GM23248 (cell line): ENCODE measurements around the gene GLRX. TPM values are rescaled to one million over a fixed set of nuclear protein-coding genes. Genes with fewer than 3 reads are reported as not detected.

Source experiments
- DNase-seq: peaks from one replicate; pipeline ENCODE4 v3.0.0-alpha.2; 2015
- H2AFZ ChIP-seq: fragments of 200-600 bp; sonication (generic); 2 replicates; pipeline ENCODE4 v1.6.1; 2016; ENCODE audit warnings: antibody characterized with exemption
- H3F3A ChIP-seq: fragments of 200-600 bp; sonication (generic); 2 replicates; pipeline ENCODE4 v1.6.1; 2016; ENCODE audit warnings: mild to moderate bottlenecking, antibody characterized with exemption, mixed run types; ENCODE audit not compliant: insufficient read depth
- H3K27ac ChIP-seq: fragments of 200-600 bp; sonication (generic); 2 replicates; pipeline ENCODE4 v1.5.1; 2016; ENCODE audit warnings: mild to moderate bottlenecking
- H3K27me3 ChIP-seq: fragments of 200-600 bp; sonication (generic); replicated peaks from 2 replicates; pipeline ENCODE4 v1.6.1; 2016; ENCODE audit warnings: mild to moderate bottlenecking; ENCODE audit not compliant: insufficient read depth
- H3K36me3 ChIP-seq: fragments of 200-600 bp; sonication (generic); 2 replicates; pipeline ENCODE4 v1.6.1; 2016; ENCODE audit warnings: low read depth, mild to moderate bottlenecking
- H3K4me1 ChIP-seq: fragments of 200-600 bp; sonication (generic); 2 replicates; pipeline ENCODE4 v1.6.1; 2016; ENCODE audit warnings: mild to moderate bottlenecking; ENCODE audit not compliant: insufficient read depth
- H3K4me2 ChIP-seq: fragments of 200-600 bp; sonication (generic); one replicate; pipeline ENCODE4 v1.6.1; 2016; ENCODE audit warnings: mild to moderate bottlenecking; ENCODE audit not compliant: unreplicated experiment
- H3K4me3 ChIP-seq: fragments of 200-600 bp; sonication (generic); 2 replicates; pipeline ENCODE4 v1.5.1; 2016; ENCODE audit warnings: mild to moderate bottlenecking
- H3K79me2 ChIP-seq: fragments of 200-600 bp; sonication (generic); 2 replicates; pipeline ENCODE4 v1.6.1; 2016; ENCODE audit warnings: mild to moderate bottlenecking; ENCODE audit not compliant: insufficient read depth
- H3K9ac ChIP-seq: fragments of 200-600 bp; sonication (generic); 2 replicates; pipeline ENCODE4 v1.6.1; 2016; ENCODE audit warnings: mild to moderate bottlenecking
- H3K9me2 ChIP-seq: fragments of 200-600 bp; sonication (generic); 2 replicates; pipeline ENCODE4 v1.6.1; 2016; ENCODE audit warnings: mixed run types, mild to moderate bottlenecking, moderate library complexity; ENCODE audit not compliant: insufficient read depth
- H3K9me3 ChIP-seq: fragments of 200-600 bp; sonication (generic); one replicate; pipeline ENCODE4 v1.6.1; 2017; ENCODE audit warnings: low read depth
- H4K20me1 ChIP-seq: fragments of 200-600 bp; sonication (generic); 2 replicates; pipeline ENCODE4 v1.6.0; 2016; ENCODE audit not compliant: insufficient read depth
- EZH2 ChIP-seq: fragments of 200-600 bp; sonication (generic); IDR thresholded peaks from 2 replicates; pipeline ENCODE4 v1.6.1; 2018; ENCODE audit warnings: antibody characterized with exemption, mild to moderate bottlenecking; ENCODE audit not compliant: insufficient read depth, poor library complexity, severe bottlenecking
- EZH2phosphoT487 ChIP-seq: fragments of 200-600 bp; sonication (generic); IDR thresholded peaks from 2 replicates; pipeline ENCODE4 v1.6.1; 2018; ENCODE audit warnings: antibody characterized with exemption, moderate library complexity, mild to moderate bottlenecking, low read depth; ENCODE audit not compliant: insufficient read depth
- WGBS, 2 experiments: methylation state at CpG; one replicate each; pipeline ENCODE4 v1.1.6; 2015 to 2017; ENCODE audit warnings: low lambda C conversion rate in 2 of 2, low coverage in 1 of 2; ENCODE audit errors: missing lambda C conversion rate in 2 of 2; 5-methylcytosine and 5-hydroxymethylcytosine counted together
- in situ Hi-C: fragments of 300-500 bp; cut with MboI; formaldehyde crosslinking; loops from 2 replicates; pipeline ENCODE4 v1.15.0; 2020
- polyA plus RNA-seq: library from polyadenylated mRNA; unstranded; fragments of >200 nt; fragmentation: Nextera tagmentation; extraction: Ambion mirVana; gene quantifications from 2 replicates; pipeline ENCODE4 v1.2.1, GENCODE V29; 2016
- total RNA-seq: library from RNA; depleted of rRNA; stranded (reverse); fragments of >200 nt; shearing (Covaris generic); gene quantifications from 2 replicates; pipeline ENCODE4 v1.2.3, GENCODE V29; 2014

Gene GLRX
- total and polyA plus RNA-seq, 2 experiments from 2014 or later: 144 to 316 TPM

DNA sequence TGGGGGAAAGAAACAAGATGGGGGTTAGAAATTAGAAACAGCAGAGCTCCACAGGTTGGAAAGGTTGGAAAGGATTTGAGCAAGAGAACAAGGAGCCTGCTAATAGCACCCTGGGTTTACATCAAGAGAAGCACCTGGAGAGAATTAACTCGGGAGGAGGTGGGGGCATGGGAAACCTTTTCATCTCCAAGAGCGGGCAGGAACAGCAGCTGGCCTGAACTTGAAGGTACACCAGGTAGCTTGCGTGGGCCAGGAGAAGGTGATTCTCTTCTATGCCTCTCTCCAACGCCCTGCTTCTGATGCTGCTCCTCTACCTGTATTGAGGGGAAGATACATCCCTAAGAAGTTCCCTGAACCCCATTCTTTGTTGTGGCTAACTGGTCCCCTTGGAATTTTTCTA is 37.1 kb upstream of the GLRX start:
- WGBS, 2 experiments: 77 to 83% methylated on average over 4 of the region's 4 CpGs
- Histone ChIP-seq H3K27ac (peak overlapping the region; percentile 98), H3K27me3 (no peaks in the 10 kb centered on the region), H3K4me2 (peak overlapping the region; percentile 88), H3K36me3 (no peaks in the 10 kb centered on the region), H3K79me2 (no peaks in the 10 kb centered on the region), H3K4me3 (peak overlapping the region; percentile 70), H3K9me3 (no peaks in the 10 kb centered on the region), H3K9me2 (no peaks in the 10 kb centered on the region), H4K20me1 (no peaks in the 10 kb centered on the region), H2AFZ (no peak overlapping the region), H3F3A (peaks cover 62% of the 10 kb centered on the region), H3K4me1 (peaks cover 68% of the 10 kb centered on the region), H3K9ac (peak overlapping the region; percentile 87)
- TF ChIP-seq EZH2phosphoT487 (no peak), EZH2 (no peak)
- in situ Hi-C loops: no loop called here
- DNase-seq: no peak

- no peaks in the 10 kb centered on the region for H3K9me3 ChIP-seq
- no peaks in the 10 kb centered on the region for H3K79me2 ChIP-seq
- peak overlapping the region; percentile 88 for H3K4me2 ChIP-seq
- peak overlapping the region; percentile 70 for H3K4me3 ChIP-seq
- peak overlapping the region; percentile 87 for H3K9ac ChIP-seq
- peak; percentile 99 for DNase-seq
- no peaks in the 10 kb centered on the region for H3K27me3 ChIP-seq
- WGBS, 2 experiments: 0 to 1% methylated on average over 28 of the region's 28 CpGs
- peak overlapping the region; percentile 98 for H3K27ac ChIP-seq
- peaks cover 58% of the 10 kb centered on the region for H3F3A ChIP-seq
- H2AFZ ChIP-seq: peak overlapping the region; percentile 32; the same call in 1 of the 2 replicates
- in situ Hi-C loops: no loop called here
- no peaks in the 10 kb centered on the region for H3K9me2 ChIP-seq
- H4K20me1 ChIP-seq: no peaks in the 10 kb centered on the region
- H3K36me3 ChIP-seq: no peaks in the 10 kb centered on the region
- TF ChIP-seq EZH2 (no peak), EZH2phosphoT487 (no peak)
- peaks cover 61% of the 10 kb centered on the region for H3K4me1 ChIP-seq
Observed at GRCh38 chr5:95858661-95859595, 36.4 kb upstream of the GLRX start.

DNA sequence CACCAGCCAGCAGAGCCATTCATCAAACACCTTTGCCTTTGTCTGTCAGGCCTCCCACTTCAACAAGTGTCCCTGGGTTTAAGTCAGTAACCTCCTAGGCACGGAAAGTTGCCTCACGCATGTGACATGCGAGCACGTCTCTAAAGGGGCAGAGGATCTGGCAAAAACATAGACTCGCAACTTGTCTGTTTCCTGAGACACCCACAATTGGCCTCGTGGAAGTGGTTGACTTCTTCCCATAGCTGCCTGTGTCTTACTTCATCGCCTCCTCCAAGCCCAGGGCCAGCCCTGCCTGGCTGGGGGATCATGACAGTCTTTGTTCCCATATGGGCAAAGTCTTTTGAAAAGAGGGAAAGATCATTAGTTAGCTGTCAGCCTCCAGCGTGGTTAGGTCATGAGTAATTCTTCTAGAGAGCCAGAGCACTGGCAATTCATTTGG is 35.5 kb upstream of the GLRX start:
- Histone ChIP-seq H2AFZ (peak overlapping the region; percentile 16), H3K4me3 (peak overlapping the region; percentile 70)

DNA sequence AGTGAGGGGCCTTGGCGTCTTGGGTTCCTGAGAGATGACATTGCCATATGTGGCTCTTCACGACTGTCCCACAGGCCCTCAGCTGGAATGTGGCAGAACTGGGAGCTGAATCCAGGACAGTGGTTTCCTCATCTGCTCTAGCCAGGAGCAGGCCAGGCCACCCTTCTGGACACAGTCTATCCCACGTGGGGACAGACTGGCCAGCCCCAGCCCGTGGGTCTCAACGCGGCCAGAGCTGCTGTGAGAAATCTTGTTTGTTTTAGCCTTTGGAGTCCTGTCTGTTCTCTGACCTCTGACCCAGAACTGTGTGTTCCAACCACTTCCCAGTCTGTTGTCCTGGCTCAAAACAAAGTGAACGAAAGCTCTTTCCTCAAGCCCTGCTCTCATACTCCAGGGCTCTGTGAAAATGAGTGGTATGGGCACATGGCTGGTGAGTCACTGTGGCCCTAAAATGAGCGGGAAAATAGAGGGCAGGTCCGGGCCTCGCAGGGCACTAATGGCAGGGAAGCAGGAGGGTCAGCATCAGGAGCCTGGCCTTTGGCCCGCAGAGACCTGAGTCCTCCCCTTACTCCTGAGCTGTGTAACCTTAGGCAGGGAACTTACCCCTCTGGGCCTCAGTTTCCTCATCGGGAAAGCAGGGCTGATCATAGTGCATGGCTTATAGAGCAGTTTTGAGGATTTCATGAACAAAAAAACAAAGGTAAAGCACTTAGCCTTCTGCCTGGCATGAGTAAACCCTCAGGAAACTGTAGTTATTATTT is 34.8 kb upstream of the GLRX start:
- Histone ChIP-seq H2AFZ (peak overlapping the region; percentile 37; the same call in 1 of the 2 replicates), H3K27ac (peak overlapping the region; percentile 98), H4K20me1 (no peaks in the 10 kb centered on the region), H3K79me2 (no peaks in the 10 kb centered on the region), H3K27me3 (no peaks in the 10 kb centered on the region), H3K9ac (peak overlapping the region; percentile 87), H3K9me3 (no peaks in the 10 kb centered on the region), H3K4me1 (peaks cover 46% of the 10 kb centered on the region), H3K9me2 (no peaks in the 10 kb centered on the region), H3K4me2 (peak overlapping the region; percentile 88), H3F3A (peaks cover 47% of the 10 kb centered on the region), H3K4me3 (peak overlapping the region; percentile 70), H3K36me3 (no peaks in the 10 kb centered on the region)
- no peak for TF ChIP-seq EZH2phosphoT487
- TF ChIP-seq EZH2: no peak
- WGBS, 2 experiments: 51 to 53% methylated on average over 12 of the region's 12 CpGs
- in situ Hi-C loops: no loop called here
- peak; percentile 66 for DNase-seq

More for the DNA sequence above, 35.5 kb upstream of the GLRX start:
- peak; percentile 94 for DNase-seq
- peak overlapping the region; percentile 88 for H3K4me2 ChIP-seq
- in situ Hi-C loops: no loop called here
- H3K79me2 ChIP-seq: no peaks in the 10 kb centered on the region
- H3K27me3 ChIP-seq: no peaks in the 10 kb centered on the region
- no peaks in the 10 kb centered on the region for H3K36me3 ChIP-seq
- 0 to 2% methylated on average over 8 of the region's 8 CpGs for WGBS, 2 experiments
- peak overlapping the region; percentile 98 for H3K27ac ChIP-seq
- H3K4me1 ChIP-seq: peaks cover 53% of the 10 kb centered on the region
- H3K9ac ChIP-seq: peak overlapping the region; percentile 87
- no peaks in the 10 kb centered on the region for H3K9me3 ChIP-seq
- H3K9me2 ChIP-seq: no peaks in the 10 kb centered on the region
- TF ChIP-seq EZH2phosphoT487 (no peak), EZH2 (no peak)
- peaks cover 54% of the 10 kb centered on the region for H3F3A ChIP-seq
- no peaks in the 10 kb centered on the region for H4K20me1 ChIP-seq
